ENCODE data around the gene ATG7. TPM values are rescaled to one million over a fixed set of nuclear protein-coding genes. Genes with fewer than 3 reads are reported as not detected.
"Not testable (repeated sequence)": the region's sequence is repeated elsewhere in the genome, so short reads cannot be mapped to it uniquely, and the experiment has no call there.

ATG7 gene
- total RNA-seq, 1 donor from 2014 or later = 41.7 TPM

GRCh38 chr3:11346416-11346815 lies 74.2 kb downstream of the ATG7 start:
- intact Hi-C loops (cut with micrococcal nuclease) = no loop called here

DNA sequence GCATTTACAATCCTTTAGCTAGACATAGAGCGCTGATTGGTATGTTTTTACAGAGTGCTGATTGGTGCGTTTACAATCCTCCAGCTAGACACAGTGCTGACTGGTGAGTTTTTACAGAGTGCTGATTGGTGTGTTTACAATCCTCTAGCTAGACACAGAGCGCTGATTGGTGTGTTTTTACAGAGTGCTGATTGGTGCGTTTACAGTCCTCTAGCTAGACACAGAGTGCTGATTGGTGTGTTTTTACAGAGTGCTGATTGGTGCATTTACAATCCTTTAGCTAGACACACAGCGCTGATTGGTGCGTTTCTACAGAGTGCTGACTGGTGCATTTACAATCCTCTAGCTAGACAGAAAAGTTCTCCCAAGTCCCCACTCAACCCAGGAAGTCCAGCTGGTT lies 76.7 kb downstream of the ATG7 start:
- intact Hi-C loops (cut with micrococcal nuclease) = not testable (repeated sequence)

DNA sequence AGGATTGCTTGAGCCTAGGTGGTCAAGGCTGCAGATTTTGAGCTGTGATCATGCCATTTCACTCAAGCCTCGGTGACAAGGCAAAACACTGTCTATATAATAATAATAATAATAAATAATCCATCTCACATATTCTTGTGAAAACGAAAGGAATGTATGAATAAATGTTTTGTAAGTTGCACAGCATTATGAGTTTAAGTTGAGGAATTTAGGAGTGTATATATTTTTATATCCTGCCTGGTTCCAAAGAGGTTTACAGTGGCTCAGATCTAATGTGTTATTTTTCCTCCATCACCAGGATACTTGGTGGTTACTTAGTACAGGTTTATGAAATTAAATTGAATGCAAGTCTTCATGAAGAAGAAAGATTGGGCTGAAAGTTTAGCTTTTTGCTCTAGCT lies 77.2 kb downstream of the ATG7 start:
- intact Hi-C loops (cut with micrococcal nuclease) = no loop called here

GRCh38 chr3:11350374-11350773 lies 78.2 kb downstream of the ATG7 start:
- intact Hi-C loops (cut with micrococcal nuclease) = no loop called here

DNA sequence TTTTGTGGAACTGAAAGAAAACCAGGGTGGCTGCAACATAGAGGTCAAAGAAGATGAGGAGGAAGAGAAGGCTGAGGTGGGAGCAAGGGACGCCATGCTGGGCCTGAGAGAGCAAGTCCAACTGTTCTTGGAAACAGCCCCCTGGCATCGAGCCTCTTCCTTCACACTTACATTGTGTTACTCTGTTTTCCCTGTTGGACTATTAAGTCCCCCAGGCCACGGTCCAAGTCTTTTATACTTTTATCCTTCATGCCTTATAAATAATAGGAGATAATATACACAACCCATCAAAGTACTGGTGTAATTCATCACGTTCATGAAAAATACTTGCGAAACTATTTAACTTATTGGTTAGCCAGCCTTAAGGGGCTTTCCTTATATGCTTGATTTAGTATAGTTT lies 79.3 kb downstream of the ATG7 start:
- intact Hi-C loops (cut with micrococcal nuclease) = no loop called here

- intact Hi-C loops (cut with micrococcal nuclease) = no loop called here
Measured at GRCh38 chr3:11356269-11356668, 84.1 kb downstream of the ATG7 start.

DNA sequence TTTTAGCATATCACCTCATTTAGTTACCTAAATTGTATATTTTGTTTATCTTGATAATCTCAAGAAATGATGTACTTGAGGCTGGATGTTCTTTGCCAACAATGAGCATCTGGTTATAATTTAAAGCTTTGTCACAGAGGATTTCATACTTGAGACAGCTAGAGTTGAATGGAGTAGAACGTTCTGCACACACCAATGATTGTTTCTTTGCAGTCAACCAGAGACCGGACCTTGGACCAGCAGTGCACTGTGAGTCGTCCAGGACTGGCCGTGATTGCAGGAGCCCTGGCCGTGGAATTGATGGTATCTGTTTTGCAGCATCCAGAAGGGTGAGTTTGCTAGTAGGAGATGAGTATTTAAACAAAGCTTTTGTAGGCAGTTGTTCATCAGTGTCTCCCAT lies 90.4 kb downstream of the ATG7 start:
- intact Hi-C loops (cut with micrococcal nuclease) = no loop called here

GRCh38 chr3:11363715-11364114 lies 91.5 kb downstream of the ATG7 start:
- intact Hi-C loops (cut with micrococcal nuclease) = no loop called here

GRCh38 chr3:11364181-11364580 lies 92.0 kb downstream of the ATG7 start:
- intact Hi-C loops (cut with micrococcal nuclease) = no loop called here

GRCh38 chr3:11367143-11367693 lies 95.0 kb downstream of the ATG7 start:
- intact Hi-C loops (cut with micrococcal nuclease) = no loop called here

- intact Hi-C loops (cut with micrococcal nuclease) = loop anchor here (10.0 kb wide), 1 partner anchor 1115 kb away; the partner anchor contains the start of gene TSEN2
Measured at GRCh38 chr3:11370191-11370590, 98.0 kb downstream of the ATG7 start.

GRCh38 chr3:11370966-11371365 lies 98.8 kb downstream of the ATG7 start:
- intact Hi-C loops (cut with micrococcal nuclease) = loop anchor here (10.0 kb wide), 1 partner anchor 1114 kb away; the partner anchor contains the start of gene TSEN2

- intact Hi-C loops (cut with micrococcal nuclease) = loop anchor here (10.0 kb wide), 1 partner anchor 1113 kb away; the partner anchor contains the start of gene TSEN2
Measured at GRCh38 chr3:11371747-11372146, 99.5 kb downstream of the ATG7 start.

GRCh38 chr3:11373235-11373634 lies 101.0 kb downstream of the ATG7 start:
- intact Hi-C loops (cut with micrococcal nuclease) = loop anchor here (10.0 kb wide), 1 partner anchor 1112 kb away; the partner anchor contains the start of gene TSEN2

DNA sequence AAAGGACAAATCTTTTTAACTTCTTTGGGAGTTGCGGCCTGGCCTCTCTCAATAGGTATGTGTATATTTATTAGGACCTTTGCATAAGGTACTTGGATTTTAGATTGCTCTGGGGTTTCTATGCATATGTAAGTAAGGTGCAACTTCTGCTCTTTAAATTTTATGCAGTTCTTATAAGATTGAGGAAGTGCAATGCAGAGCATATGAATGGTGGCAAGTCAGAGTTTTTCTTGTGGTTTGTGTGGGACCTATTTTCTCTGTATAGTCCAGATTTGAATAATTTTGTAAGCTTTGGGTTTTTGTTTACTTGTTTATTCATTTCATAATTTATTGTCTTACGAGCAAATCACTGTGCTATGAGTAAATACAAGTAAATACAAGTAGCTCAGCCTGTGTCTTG lies 101.5 kb downstream of the ATG7 start:
- intact Hi-C loops (cut with micrococcal nuclease) = loop anchor here (10.0 kb wide), 1 partner anchor 1111 kb away; the partner anchor contains the start of gene TSEN2

GRCh38 chr3:11375333-11376088 lies 103.3 kb downstream of the ATG7 start:
- intact Hi-C loops (cut with micrococcal nuclease) = loop anchor here (5.0 to 10.0 kb wide), 2 partner anchors 472 to 1109 kb away; partner anchors contain the start of genes TAMM41 and TSEN2

GRCh38 chr3:11377719-11378118 lies 105.5 kb downstream of the ATG7 start:
- intact Hi-C loops (cut with micrococcal nuclease) = loop anchor here (5.0 to 10.0 kb wide), 2 partner anchors 470 to 1107 kb away; partner anchors contain the start of genes TAMM41 and TSEN2

GRCh38 chr3:11379238-11379823 lies 107.1 kb downstream of the ATG7 start:
- intact Hi-C loops (cut with micrococcal nuclease) = loop anchor here (1.0 to 10.0 kb wide), 4 partner anchors 273 to 1105 kb away; partner anchors contain the start of genes TAMM41 and TSEN2

DNA sequence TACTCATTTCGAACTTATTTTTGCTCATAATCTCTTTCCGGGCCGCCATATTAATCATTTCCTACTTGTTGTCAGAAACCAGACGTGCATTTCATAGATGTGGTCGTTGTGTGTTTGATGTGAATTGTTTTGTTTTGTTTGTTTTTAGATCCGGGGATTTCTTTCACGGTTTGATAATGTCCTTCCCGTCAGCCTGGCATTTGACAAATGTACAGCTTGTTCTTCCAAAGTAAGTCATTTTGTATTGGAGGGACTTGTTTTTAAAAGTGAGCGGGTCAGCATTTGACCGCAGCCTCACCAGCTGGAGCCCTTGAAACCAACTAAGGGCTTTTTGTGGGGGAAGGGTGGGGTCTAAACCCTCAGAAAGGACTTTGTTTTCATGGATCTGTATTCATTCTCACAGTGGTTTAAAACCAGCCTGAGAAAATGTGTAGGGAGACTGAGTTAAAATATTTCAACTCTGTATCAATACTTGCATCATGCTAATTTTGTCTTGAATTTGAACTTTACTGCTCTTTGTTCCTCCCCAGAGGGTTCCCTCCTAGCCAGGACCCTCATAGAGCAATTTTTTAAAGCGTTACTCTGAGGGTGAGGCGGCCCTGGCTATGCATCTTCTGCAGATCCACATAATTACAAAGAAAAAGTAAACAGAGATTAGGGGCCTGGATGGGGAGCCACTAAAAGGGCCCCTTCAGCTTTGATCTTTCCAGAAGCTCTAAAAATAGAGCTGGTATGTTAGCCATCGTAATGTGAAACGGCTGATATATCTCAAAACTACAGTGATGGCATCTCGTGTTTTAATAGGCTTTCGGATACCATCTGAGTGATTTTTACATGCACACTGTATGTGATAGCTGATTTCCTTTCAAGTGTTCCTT lies 107.9 kb downstream of the ATG7 start:
- intact Hi-C loops (cut with micrococcal nuclease) = loop anchor here (1.0 to 10.0 kb wide), 4 partner anchors 272 to 1105 kb away; partner anchors contain the start of genes TAMM41 and TSEN2

DNA sequence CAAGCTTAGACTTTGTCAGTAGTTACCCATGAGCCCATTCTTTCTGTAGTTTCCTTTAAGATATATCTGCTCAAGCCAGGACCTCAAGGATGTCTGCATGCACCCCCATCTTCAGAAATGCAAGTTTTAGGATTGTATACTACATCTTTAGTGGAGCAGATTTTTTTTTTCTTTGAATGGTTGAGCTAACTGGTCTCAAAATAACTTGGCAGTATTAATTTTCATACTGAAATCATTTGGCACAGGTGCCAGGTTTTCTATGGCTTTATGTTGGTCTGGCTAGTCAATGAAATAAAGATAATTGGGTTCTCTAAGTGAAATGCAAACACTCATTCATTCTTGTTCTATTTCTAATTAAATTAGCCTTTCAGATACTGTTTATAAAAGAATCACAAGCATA lies 108.9 kb downstream of the ATG7 start:
- intact Hi-C loops (cut with micrococcal nuclease) = no loop called here

GRCh38 chr3:11381563-11381962 lies 109.4 kb downstream of the ATG7 start:
- intact Hi-C loops (cut with micrococcal nuclease) = no loop called here

Data from T-helper 1 cell treated with Interleukin-12 subunit alpha and Interleukin-12 subunit beta and Interleukin-4 antibody, amounts not matched to agents 30 ng/mL and 1 ng/mL, for 36 hours (primary cell).